ENCODE measurements around the gene DOC2B.
"Not testable (repeated sequence)": the region's sequence is repeated elsewhere in the genome, so short reads cannot be mapped to it uniquely, and the experiment has no call there.

Gene DOC2B

GRCh38 chr17:181245-182049 lies at the start of gene DOC2B:
Gene DOC2B, minus strand, starts transcription at chr17:181650. Its CDS starts 171 bp downstream, at chr17:181479.
- DNase-seq (ENCODE audit: low spot score): peak; percentile 47

GRCh38 chr17:230395-230770 lies 48.9 kb upstream of the DOC2B start:
- DNase-seq (ENCODE audit: low spot score): no peak

GRCh38 chr17:229709-230394 lies 48.4 kb upstream of the DOC2B start:
- no peak for DNase-seq (ENCODE audit: low spot score)

- DNase-seq (ENCODE audit: low spot score): peak; percentile 56
Observed at GRCh38 chr17:228951-229708, 47.7 kb upstream of the DOC2B start.

- no peak for DNase-seq (ENCODE audit: low spot score)
Observed at GRCh38 chr17:227946-228615, 46.6 kb upstream of the DOC2B start.

- DNase-seq (ENCODE audit: low spot score): no peak
Observed at GRCh38 chr17:227078-227945, 45.9 kb upstream of the DOC2B start.

GRCh38 chr17:226108-227077 lies 44.9 kb upstream of the DOC2B start:
- DNase-seq (ENCODE audit: low spot score): no peak

- no peak for DNase-seq (ENCODE audit: low spot score)
Observed at GRCh38 chr17:225551-225950, 44.1 kb upstream of the DOC2B start.

- DNase-seq (ENCODE audit: low spot score): not testable (repeated sequence)
Observed at GRCh38 chr17:224576-224975, 43.1 kb upstream of the DOC2B start.

- no peak for DNase-seq (ENCODE audit: low spot score)
Observed at GRCh38 chr17:223723-224471, 42.4 kb upstream of the DOC2B start.

- DNase-seq (ENCODE audit: low spot score): no peak
Observed at GRCh38 chr17:222172-222571, 40.7 kb upstream of the DOC2B start.

GRCh38 chr17:219696-220095 lies 38.2 kb upstream of the DOC2B start:
- DNase-seq (ENCODE audit: low spot score): no peak

GRCh38 chr17:218432-219110 lies 37.1 kb upstream of the DOC2B start:
- DNase-seq (ENCODE audit: low spot score): no peak

- DNase-seq (ENCODE audit: low spot score): no peak
Observed at GRCh38 chr17:216625-217024, 35.2 kb upstream of the DOC2B start.

- DNase-seq (ENCODE audit: low spot score): not testable (repeated sequence)
Observed at GRCh38 chr17:215563-216478, 34.4 kb upstream of the DOC2B start.

- no peak for DNase-seq (ENCODE audit: low spot score)
Observed at GRCh38 chr17:214881-215331, 33.5 kb upstream of the DOC2B start.

- no peak for DNase-seq (ENCODE audit: low spot score)
Observed at GRCh38 chr17:213286-214105, 32.0 kb upstream of the DOC2B start.

Data from kidney capillary endothelial cell (primary cell).